Stimulated activated CD8-positive, alpha-beta memory T cell treated with anti-CD3 and anti-CD28 coated beads, Interleukin-4, amount 100 ng/mL, for 48 hours (primary cell): Measurements from ENCODE around the gene ZNF544.
A peak's percentile ranks its signal among the peaks of the same experiment; 100 is the strongest.
"Not testable (repeated sequence)": the region's sequence is repeated elsewhere in the genome, so short reads cannot be mapped to it uniquely, and the experiment has no call there.

Source experiments
- DNase-seq: peaks from one replicate; pipeline ENCODE4 v3.0.0-alpha.2; 2020

ZNF544 gene

DNA sequence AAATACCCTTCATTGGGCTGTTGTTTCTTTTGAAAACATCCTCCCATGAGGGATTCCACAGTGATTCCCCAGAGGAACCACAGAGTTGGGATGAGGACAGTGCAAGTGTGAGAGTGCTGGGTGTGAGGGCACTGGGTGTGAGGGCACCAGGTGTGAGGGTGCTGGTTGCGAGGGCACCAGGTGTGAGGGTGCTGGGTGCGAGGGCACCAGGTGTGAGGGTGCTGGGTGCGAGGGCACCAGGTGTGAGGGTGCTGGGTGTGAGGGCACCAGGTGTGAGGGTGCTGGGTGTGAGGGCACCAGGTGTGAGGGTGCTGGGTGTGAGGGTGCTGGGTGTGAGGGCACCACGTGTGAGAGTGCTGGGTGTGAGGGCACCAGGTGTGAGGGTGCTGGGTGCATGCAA is 29.5 kb downstream of the ZNF544 start:
- not testable (repeated sequence) for DNase-seq

GRCh38 chr19:58261600-58261967 is 32.9 kb downstream of the ZNF544 start:
- DNase-seq, result no peak

GRCh38 chr19:58261968-58262921 is 33.5 kb downstream of the ZNF544 start:
- no peak for DNase-seq

GRCh38 chr19:58262922-58263296 is 34.2 kb downstream of the ZNF544 start:
- no peak for DNase-seq

DNA sequence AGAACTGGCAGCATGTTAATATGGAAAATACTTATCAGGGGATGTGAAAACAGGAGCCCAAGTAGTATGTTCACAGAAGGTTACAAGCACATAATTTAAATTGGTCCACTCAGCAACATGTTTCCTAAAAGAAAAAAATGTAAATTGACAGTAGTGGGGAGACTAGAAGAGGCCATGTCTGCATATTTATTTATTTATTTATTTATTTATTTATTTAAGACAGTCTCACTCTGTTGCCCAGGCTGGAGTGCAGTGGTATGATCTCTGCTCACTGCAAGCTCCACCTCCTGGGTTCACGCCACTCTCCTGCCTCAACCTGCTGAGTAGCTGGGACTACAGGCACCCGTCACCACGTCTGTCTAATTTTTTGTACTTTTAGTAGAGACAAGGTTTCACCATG is 36.4 kb downstream of the ZNF544 start:
- no peak for DNase-seq

DNA sequence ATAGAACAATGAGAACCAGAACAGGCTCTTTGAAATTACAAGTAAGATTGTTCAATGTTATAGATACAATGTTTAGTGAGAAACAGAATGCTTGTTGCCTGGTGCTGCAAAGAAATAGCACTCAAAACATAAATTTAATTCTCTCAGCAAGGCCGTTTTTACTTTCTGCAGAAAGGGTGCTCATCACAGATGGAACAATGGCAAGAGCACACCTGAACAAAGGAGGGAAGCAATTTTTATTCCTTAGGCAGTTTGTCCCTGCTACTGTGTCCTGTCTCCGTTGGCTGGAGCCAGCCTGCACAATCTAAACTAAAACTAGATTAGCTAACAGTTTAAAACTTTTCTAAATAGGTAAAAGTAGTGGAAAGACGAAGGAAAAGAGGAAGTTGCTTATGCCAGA is 39.6 kb downstream of the ZNF544 start:
- DNase-seq, result no peak

- DNase-seq, result no peak
These were observed 46.1 kb downstream of the ZNF544 start for GRCh38 chr19:58274771-58275201.

GRCh38 chr19:58275564-58275963 is 46.9 kb downstream of the ZNF544 start:
- no peak for DNase-seq

GRCh38 chr19:58277197-58277596 is 48.5 kb downstream of the ZNF544 start:
- DNase-seq, result no peak

DNA sequence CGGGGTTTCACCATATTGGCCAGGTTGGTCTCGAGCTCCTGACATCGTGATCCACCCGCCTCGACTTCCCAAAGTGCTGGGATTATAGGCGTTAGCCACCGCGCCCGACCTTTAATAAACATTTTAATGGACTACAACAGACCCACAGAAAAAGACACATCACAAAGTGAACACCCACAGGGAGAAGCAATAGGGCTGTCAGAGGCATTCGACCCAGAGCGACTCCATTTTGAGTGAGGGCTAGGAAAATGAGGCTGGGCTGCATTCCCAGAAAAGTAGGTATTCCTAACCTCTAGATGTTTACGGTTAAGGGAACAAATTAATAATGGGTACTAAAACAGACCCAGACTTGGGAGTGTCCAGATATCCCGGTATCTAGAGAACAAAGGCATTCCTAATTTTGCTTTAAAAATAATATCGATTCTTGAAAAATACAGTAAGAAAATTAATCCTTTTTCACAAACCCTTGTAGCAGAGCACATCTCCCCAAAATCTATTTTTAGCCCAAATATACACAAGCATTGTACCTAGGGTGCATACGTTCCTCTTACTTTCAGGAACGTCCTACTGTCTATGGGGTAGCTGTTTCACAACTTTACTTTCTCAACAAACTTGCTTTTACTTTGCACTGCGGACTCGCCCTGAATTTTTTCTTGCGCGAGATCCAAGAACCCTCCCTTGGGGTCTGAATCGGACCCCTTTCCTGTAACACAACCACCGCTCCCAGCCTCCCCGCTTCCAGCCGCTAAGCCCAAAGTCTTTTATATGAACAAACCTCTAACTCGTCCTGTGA is 49.2 kb downstream of the ZNF544 start:
- no peak for DNase-seq

DNA sequence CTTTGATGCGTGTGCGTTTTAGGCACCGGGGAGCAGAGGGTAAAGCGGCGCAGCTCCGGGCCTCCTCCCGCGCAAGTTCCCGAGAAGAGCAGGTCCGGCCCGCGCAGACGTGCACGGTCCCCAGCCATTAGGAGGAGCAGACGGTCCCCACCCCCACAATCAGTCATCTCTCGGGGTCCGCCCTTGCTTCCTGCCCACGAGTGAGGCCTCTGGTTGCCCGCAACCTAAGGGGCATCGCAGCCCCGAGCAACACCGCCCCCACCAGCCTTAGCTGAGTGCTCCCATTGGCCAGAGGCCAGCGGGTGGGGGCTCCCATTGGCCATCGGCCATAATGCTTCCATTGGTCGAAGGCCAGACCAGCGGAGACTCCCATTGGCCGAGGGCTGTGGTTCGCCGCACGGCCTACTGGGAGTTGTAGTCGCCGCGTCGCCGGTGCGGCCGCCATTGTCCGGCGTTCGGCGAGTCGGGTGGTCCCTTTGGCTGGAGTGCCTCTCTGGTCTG is 49.9 kb downstream of the ZNF544 start, which contains the start of gene ZNF8:
Gene ZNF8, plus strand, starts transcription at position 415 of the 501 bp plus-strand sequence. CDS start 127 bp downstream, outside the sequence.
- peak; percentile 98 for DNase-seq

- peak; percentile 68 for DNase-seq
These were observed 50.6 kb downstream of the ZNF544 start for GRCh38 chr19:58279042-58279924.

DNA sequence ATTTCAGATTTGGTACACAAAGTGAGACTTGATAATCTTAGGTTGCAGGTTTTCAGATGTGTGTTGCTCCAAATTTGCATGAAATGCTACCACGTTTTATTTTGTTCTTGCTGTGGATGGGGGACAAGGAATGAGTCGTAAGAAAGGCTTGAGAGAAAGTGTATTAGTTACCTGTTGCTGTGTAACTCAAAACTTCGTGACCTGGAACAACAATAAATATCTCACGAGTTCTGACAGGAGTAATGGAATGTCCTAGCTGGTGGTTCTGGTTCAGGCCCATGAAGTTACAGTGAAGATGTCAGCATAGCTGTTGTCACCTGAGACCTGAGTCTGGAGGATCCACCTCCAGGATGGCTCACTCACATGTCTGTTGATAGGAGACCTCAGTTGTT is 51.2 kb downstream of the ZNF544 start:
- DNase-seq, result no peak

DNA sequence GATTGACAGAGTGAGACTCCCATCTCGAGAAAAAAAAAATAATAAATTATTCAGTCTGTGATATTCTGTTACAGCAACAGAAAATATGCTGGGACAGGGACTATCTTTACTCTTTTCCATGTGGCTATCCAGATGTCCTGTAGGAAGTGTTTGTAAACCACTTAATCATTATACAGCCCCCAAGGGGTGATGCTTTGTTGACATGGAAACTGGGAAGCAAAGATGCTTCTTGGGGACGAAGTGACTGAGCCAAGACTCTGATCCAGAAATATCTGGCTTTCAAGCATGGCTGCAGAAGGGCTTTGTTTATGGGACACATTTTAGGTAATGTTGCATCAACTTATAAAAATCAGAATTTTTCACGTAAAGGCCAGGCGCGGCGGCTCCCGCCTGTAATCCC is 55.5 kb downstream of the ZNF544 start:
- no peak for DNase-seq

DNA sequence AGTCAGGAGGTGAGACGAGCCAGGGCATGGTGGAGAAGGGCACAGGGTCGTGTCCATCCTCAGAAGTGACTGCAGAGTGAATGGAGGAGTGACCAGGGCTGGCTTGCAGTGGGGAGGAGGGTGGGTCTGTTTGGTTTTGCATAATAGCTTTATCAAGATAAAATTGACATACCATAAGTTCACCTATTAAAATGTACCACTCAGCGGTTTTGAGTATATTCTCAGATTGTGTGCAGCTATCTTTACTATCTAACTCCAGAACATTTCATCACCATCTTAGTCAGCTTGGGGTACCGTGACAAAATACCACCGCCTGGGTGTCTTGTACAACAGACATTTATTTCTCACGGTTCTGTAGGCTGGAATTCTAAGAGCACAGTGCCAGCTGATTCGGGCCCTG is 63.2 kb downstream of the ZNF544 start:
- DNase-seq, result no peak

DNA sequence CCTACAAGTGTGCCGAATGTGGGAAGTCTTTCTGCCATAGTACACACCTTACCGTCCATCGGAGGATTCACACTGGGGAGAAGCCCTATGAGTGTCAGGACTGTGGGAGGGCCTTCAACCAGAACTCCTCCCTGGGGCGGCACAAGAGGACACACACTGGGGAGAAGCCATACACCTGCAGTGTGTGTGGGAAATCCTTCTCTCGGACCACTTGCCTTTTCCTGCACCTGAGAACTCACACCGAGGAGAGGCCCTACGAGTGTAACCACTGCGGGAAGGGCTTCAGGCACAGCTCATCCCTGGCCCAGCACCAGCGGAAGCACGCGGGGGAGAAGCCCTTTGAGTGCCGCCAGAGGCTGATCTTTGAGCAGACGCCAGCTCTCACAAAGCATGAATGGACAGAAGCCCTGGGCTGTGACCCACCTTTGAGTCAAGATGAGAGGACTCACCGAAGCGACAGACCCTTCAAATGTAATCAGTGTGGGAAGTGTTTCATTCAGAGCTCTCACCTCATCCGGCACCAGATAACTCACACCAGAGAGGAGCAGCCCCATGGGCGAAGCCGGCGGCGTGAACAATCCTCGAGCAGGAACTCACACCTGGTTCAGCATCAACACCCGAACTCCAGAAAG is 66.1 kb downstream of the ZNF544 start:
- no peak for DNase-seq

- DNase-seq, result no peak
These were observed 67.4 kb downstream of the ZNF544 start for GRCh38 chr19:58296104-58296503.

GRCh38 chr19:58300620-58301019 is 71.9 kb downstream of the ZNF544 start:
- no peak for DNase-seq

DNA sequence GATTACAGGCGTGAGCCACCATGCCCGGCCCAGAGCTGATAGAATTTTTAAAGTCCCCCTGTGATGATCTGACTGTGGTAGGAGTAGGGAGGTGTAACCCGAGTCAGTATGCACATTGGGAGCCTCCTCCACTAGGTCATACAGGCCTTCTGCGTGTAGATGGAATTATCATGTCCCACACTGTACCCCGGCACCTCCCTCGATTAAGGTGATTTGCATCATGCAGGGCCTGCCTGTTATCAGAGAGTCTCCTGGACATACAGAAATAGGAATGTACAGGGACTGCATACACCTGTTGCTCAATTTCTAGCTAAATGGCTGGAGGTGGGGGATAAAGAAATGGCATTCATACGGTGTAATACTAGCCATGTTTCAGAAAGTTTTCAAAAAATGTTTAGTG is 75.5 kb downstream of the ZNF544 start:
- DNase-seq, result no peak

GRCh38 chr19:58304748-58305064 is 76.0 kb downstream of the ZNF544 start:
- DNase-seq, result no peak

- peak; percentile 93 for DNase-seq
These were observed 76.6 kb downstream of the ZNF544 start, which contains the start of gene ERVK3-1 for GRCh38 chr19:58305065-58305931. TSS of gene ERVK3-1 (plus strand) at chr19:58305377. CDS start at chr19:58312169, 6,792 bp downstream.
